ENCODE measurements around the gene POLR2J3.
"Not testable (repeated sequence)": the region's sequence is repeated elsewhere in the genome, so short reads cannot be mapped to it uniquely, and the experiment has no call there.

Gene POLR2J3

GRCh38 chr7:102520797-102521196 lies 51.6 kb downstream of the POLR2J3 start:
- H3K27ac ChIP-seq, result not testable (repeated sequence)

GRCh38 chr7:102517550-102518147 lies 54.7 kb downstream of the POLR2J3 start, which contains the start of gene RASA4B:
TSS of gene RASA4B (minus strand) at chr7:102517777. CDS start at chr7:102517710, 67 bp downstream.
- not testable (repeated sequence) for H3K27ac ChIP-seq

Data from C4-2B (cell line).